A673 (cell line): ENCODE data around the gene RBM19. TPM values are rescaled to one million over a fixed set of nuclear protein-coding genes. Genes with fewer than 3 reads are reported as not detected.

Experiments used
- BruUV-seq: library from RNA; stranded (reverse); fragments of 400-500 nt; replicated peaks from 2 replicates; lab custom pipeline; 2021; lab: Mats Ljungman, UMichigan
- CTCF ChIA-PET: fragments of 300-600 bp; sonication (Branson Sonifier 250); formaldehyde crosslinking; loops from one replicate; lab custom pipeline; 2022; ENCODE audit warnings: antibody characterized with exemption; lab: Charles Lee
- POLR2A ChIA-PET: fragments of 300-600 bp; sonication (Branson Sonifier 250); formaldehyde crosslinking; loops from one replicate; lab custom pipeline; 2022; ENCODE audit warnings: antibody characterized with exemption; ENCODE audit not compliant: low non-redundant PET; lab: Charles Lee
- DNase-seq: peaks from one replicate; pipeline ENCODE4 v3.0.0-alpha.2; 2015; ENCODE audit warnings: low spot score
- H3K27ac ChIP-seq: fragments of 200-600 bp; sonication (generic); 2 replicates; pipeline ENCODE4 v1.5.1; 2016; ENCODE audit warnings: mixed run types, low read depth, mild to moderate bottlenecking, mixed read lengths, antibody characterized with exemption, low read length; ENCODE audit not compliant: poor library complexity, severe bottlenecking
- H3K27me3 ChIP-seq: fragments of 200-600 bp; sonication (generic); replicated peaks from 2 replicates; pipeline ENCODE4 v1.6.1; 2017; ENCODE audit warnings: mixed run types, low read depth, mild to moderate bottlenecking, mixed read lengths, antibody characterized with exemption, low read length; ENCODE audit not compliant: insufficient read depth, poor library complexity
- H3K36me3 ChIP-seq: fragments of 200-600 bp; sonication (generic); 2 replicates; pipeline ENCODE4 v1.6.1; 2016; ENCODE audit warnings: mixed run types, mild to moderate bottlenecking, mixed read lengths, antibody characterized with exemption, low read length; ENCODE audit not compliant: insufficient read depth, poor library complexity, severe bottlenecking
- H3K4me1 ChIP-seq: fragments of 200-600 bp; sonication (generic); 2 replicates; pipeline ENCODE4 v1.6.1; 2017; ENCODE audit warnings: mixed run types, mild to moderate bottlenecking, mixed read lengths, antibody characterized with exemption, low read length; ENCODE audit not compliant: insufficient read depth, poor library complexity, severe bottlenecking
- H3K4me3 ChIP-seq: fragments of 200-600 bp; sonication (generic); 2 replicates; pipeline ENCODE4 v1.5.1; 2016; ENCODE audit warnings: low read depth, mixed run types, mild to moderate bottlenecking, mixed read lengths, low read length; ENCODE audit not compliant: poor library complexity, severe bottlenecking
- H3K9me3 ChIP-seq: fragments of 200-600 bp; sonication (generic); 2 replicates; pipeline ENCODE4 v1.6.1; 2016; ENCODE audit warnings: mixed run types, low read depth, mild to moderate bottlenecking, mixed read lengths, antibody characterized with exemption, low read length; ENCODE audit not compliant: poor library complexity, severe bottlenecking
- EZH2 ChIP-seq: fragments of 200-600 bp; sonication (generic); IDR thresholded peaks from 2 replicates; pipeline ENCODE4 v1.6.1; 2017; ENCODE audit warnings: borderline replicate concordance, low read depth, mild to moderate bottlenecking, mixed read lengths, antibody characterized with exemption, low read length; ENCODE audit not compliant: poor library complexity, severe bottlenecking
- intact Hi-C: fragments of 100-400 bp; cut with micrococcal nuclease; formaldehyde crosslinking; loops from one replicate; pipeline ENCODE4 v1.10.0; 2022; ENCODE audit not compliant: unreplicated experiment
- total RNA-seq: library from RNA; stranded (reverse); gene quantifications from 2 replicates; pipeline ENCODE4 v1.2.3, GENCODE V29; 2021
- TF ChIP-seq, protein P1 (sequence below): fragments of 300-800, 200-600 bp; sonication (generic); conservative IDR thresholded peaks from 2 replicates; pipeline ENCODE4 v1.5.1; 2017; ENCODE audit warnings: low read depth, mild to moderate bottlenecking, antibody characterized with exemption, low read length, moderate library complexity, mixed read lengths

RBM19 gene
- total RNA-seq, 1 experiment from 2014 or later, result 47.1 TPM

DNA sequence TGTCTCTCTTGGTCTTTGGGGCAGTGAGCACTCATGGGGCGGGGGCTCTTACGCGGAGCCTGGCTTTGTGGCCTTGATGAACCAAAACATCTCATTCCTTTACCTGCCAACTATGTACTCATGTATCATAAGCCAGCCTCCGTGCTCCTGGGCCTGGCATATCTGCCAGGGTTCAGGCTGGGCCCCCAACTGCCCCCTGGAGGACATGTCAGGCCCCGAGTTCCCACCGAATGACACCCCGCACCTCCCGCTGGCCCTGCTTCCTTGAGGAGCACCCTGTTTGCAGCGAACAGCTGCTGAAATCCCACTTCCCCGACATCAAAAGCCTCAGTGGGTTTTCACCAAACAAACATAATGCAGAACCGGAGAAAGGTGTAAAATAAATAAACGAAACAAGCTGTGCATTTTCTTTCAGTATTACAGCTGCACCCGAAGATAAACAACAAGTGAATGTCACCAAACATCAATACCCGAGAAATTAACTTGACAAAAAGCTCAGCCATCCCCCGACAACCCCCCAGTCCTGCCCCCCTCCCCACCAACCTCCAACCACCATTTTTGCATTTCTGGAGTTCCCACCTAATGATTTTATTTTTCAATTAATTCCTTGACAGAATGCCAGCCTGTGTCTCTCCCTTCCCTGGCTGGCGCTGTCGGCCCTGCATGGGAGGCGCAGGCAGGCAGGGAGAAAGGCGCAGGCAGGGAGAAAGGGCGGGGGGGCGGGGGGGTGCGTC is 139.2 kb downstream of the RBM19 start:
- Histone ChIP-seq H3K36me3 (no peaks in the 10 kb centered on the region), H3K27me3 (no peaks in the 10 kb centered on the region), H3K27ac (no peak overlapping the region), H3K4me3 (no peak overlapping the region), H3K4me1 (no peaks in the 10 kb centered on the region), H3K9me3 (no peaks in the 10 kb centered on the region)
- no peak for DNase-seq
- no TSS peak for BruUV-seq
- ChIA-PET CTCF (no interaction called here), POLR2A (interaction anchor here (0.9 kb wide), 1 partner anchor 102 kb away, joined by 6 read pairs; no protein-coding TSS in a partner anchor)
- intact Hi-C loops, result no loop called here
- no peak for TF ChIP-seq EZH2
- TF ChIP-seq, protein P1, sequence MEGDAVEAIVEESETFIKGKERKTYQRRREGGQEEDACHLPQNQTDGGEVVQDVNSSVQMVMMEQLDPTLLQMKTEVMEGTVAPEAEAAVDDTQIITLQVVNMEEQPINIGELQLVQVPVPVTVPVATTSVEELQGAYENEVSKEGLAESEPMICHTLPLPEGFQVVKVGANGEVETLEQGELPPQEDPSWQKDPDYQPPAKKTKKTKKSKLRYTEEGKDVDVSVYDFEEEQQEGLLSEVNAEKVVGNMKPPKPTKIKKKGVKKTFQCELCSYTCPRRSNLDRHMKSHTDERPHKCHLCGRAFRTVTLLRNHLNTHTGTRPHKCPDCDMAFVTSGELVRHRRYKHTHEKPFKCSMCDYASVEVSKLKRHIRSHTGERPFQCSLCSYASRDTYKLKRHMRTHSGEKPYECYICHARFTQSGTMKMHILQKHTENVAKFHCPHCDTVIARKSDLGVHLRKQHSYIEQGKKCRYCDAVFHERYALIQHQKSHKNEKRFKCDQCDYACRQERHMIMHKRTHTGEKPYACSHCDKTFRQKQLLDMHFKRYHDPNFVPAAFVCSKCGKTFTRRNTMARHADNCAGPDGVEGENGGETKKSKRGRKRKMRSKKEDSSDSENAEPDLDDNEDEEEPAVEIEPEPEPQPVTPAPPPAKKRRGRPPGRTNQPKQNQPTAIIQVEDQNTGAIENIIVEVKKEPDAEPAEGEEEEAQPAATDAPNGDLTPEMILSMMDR, result no peak

DNA sequence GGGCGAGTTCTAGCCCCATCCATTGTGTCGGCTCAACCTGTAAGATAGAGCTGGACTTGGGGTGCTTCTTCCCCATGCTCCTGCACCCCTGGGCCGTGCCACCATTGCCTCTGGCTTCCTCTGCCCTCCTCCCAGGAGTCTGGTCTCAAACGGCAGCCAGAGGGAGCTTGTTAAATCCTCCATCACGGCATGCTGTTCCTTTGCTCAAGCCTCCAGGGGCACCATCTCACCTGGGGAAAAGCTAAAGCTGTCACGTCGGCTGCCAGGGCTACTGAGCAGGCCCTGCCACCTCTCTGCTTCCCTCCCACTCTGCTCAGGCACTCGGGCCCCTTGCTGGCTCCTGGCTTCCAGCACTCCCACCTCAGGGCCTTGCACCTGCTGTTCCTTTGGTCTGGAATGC is 140.4 kb downstream of the RBM19 start:
- POLR2A ChIA-PET, result no interaction called here
- intact Hi-C loops, result no loop called here
- Histone ChIP-seq H3K4me1 (no peaks in the 10 kb centered on the region), H3K36me3 (no peaks in the 10 kb centered on the region), H3K27me3 (no peaks in the 10 kb centered on the region), H3K27ac (no peak overlapping the region), H3K9me3 (no peaks in the 10 kb centered on the region), H3K4me3 (no peak overlapping the region)
- no TSS peak for BruUV-seq
- TF ChIP-seq EZH2, result no peak
- TF ChIP-seq, protein P1, result no peak
- CTCF ChIA-PET, result no interaction called here
- no peak for DNase-seq

DNA sequence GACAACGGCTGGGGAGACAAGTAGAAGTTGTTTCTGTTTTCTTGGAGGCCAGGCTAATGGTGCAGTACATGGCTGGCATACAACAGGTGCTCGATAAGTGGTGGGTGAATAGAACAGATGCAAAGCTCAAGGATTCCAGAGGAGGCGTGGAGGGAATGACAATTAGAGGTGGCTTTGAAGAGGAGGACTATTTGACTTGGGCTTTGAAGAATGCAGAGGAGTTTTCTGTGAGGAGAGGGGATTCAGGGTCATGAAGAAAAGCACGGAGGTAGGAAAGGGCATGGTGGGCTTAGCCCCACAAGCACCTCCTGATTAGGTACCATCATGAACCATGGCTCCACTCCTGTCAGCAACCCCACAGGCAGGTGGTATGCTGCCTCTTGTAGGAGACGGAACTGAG is 142.3 kb downstream of the RBM19 start:
- CTCF ChIA-PET, result no interaction called here
- H3K4me3 ChIP-seq, result no peak overlapping the region
- BruUV-seq, result no TSS peak
- intact Hi-C loops, result no loop called here
- DNase-seq, result no peak
- H3K27ac ChIP-seq, result no peak overlapping the region
- no peaks in the 10 kb centered on the region for H3K9me3 ChIP-seq
- no peaks in the 10 kb centered on the region for H3K4me1 ChIP-seq
- H3K36me3 ChIP-seq, result no peaks in the 10 kb centered on the region
- no peaks in the 10 kb centered on the region for H3K27me3 ChIP-seq
- POLR2A ChIA-PET, result no interaction called here
- no peak for TF ChIP-seq EZH2
- TF ChIP-seq, protein P1, result no peak
